Astrocyte (in vitro differentiated cells and primary cell): Measurements from ENCODE around the gene SAMD14. TPM values are rescaled to one million over a fixed set of nuclear protein-coding genes. Genes with fewer than 3 reads are reported as not detected.

Experiments used
- DNase-seq: peaks from one replicate; pipeline ENCODE4 v3.0.0-alpha.2; 2010; ENCODE audit warnings: low read depth
- FAIRE-seq: peaks from 2 replicates; lab custom pipeline; 2011; peaks lifted over from hg19 to GRCh38; lab: Jason Lieb, UNC
- H2AFZ ChIP-seq: 2 replicates; pipeline ENCODE4 v1.6.0; 2012; ENCODE audit warnings: low read depth, low read length, inconsistent platforms
- H3K27ac ChIP-seq: 2 replicates; pipeline ENCODE4 v1.5.1; 2011; ENCODE audit warnings: low read depth, low read length, inconsistent platforms
- H3K27me3 ChIP-seq: 2 replicates; pipeline ENCODE4 v1.6.0; 2011; ENCODE audit warnings: low read length, inconsistent platforms; ENCODE audit not compliant: insufficient read depth
- H3K36me3 ChIP-seq: 2 replicates; pipeline ENCODE4 v1.5.1; 2011; ENCODE audit warnings: low read length, inconsistent platforms; ENCODE audit not compliant: insufficient read depth
- H3K4me1 ChIP-seq: 2 replicates; pipeline ENCODE4 v1.5.1; 2011; ENCODE audit warnings: low read length, inconsistent platforms; ENCODE audit not compliant: insufficient read depth
- H3K4me2 ChIP-seq: 2 replicates; pipeline ENCODE4 v1.6.0; 2012; ENCODE audit warnings: low read length, inconsistent platforms
- H3K4me3 ChIP-seq: 2 replicates; pipeline ENCODE4 v1.5.1; 2011; ENCODE audit warnings: low read depth, mild to moderate bottlenecking, low read length, inconsistent platforms; ENCODE audit not compliant: insufficient read depth
- H3K79me2 ChIP-seq: 2 replicates; pipeline ENCODE4 v1.6.0; 2012; ENCODE audit warnings: mild to moderate bottlenecking, low read length, inconsistent platforms; ENCODE audit not compliant: insufficient read depth
- H3K9ac ChIP-seq: 2 replicates; pipeline ENCODE4 v1.6.0; 2012; ENCODE audit warnings: mild to moderate bottlenecking, low read length, inconsistent platforms
- H3K9me3 ChIP-seq: 2 replicates; pipeline ENCODE4 v1.5.1; 2012; ENCODE audit warnings: low read depth, mild to moderate bottlenecking, low read length, inconsistent platforms; ENCODE audit not compliant: insufficient read depth
- H4K20me1 ChIP-seq: 2 replicates; pipeline ENCODE4 v1.6.0; 2012; ENCODE audit warnings: low read length, inconsistent platforms; ENCODE audit not compliant: insufficient read depth
- H3K27ac Mint-ChIP-seq: one replicate; pipeline ENCODE4 v1.8.0; 2021; ENCODE audit warnings: mild to moderate bottlenecking, mixed read lengths; ENCODE audit not compliant: unreplicated experiment
- H3K27me3 Mint-ChIP-seq: one replicate; pipeline ENCODE4 v1.8.0; 2021; ENCODE audit warnings: low read depth, mixed read lengths; ENCODE audit not compliant: unreplicated experiment
- H3K36me3 Mint-ChIP-seq: one replicate; pipeline ENCODE4 v1.8.0; 2021; ENCODE audit warnings: low read depth, mixed read lengths; ENCODE audit not compliant: unreplicated experiment
- H3K4me1 Mint-ChIP-seq: one replicate; pipeline ENCODE4 v1.8.0; 2021; ENCODE audit warnings: low read depth, mixed read lengths; ENCODE audit not compliant: unreplicated experiment
- H3K4me3 Mint-ChIP-seq: one replicate; pipeline ENCODE4 v1.8.0; 2021; ENCODE audit warnings: mild to moderate bottlenecking, moderate library complexity, mixed read lengths; ENCODE audit not compliant: unreplicated experiment
- H3K9me3 Mint-ChIP-seq: one replicate; pipeline ENCODE4 v1.8.0; 2021; ENCODE audit warnings: mild to moderate bottlenecking, mixed read lengths; ENCODE audit not compliant: unreplicated experiment
- EZH2 ChIP-seq: IDR thresholded peaks from 2 replicates; pipeline ENCODE4 v1.6.1; 2012; ENCODE audit warnings: mild to moderate bottlenecking, low read length, inconsistent platforms; ENCODE audit not compliant: insufficient read depth
- total RNA-seq: library from RNA; stranded (reverse); gene quantifications from 2 replicates; pipeline ENCODE4 v1.2.1, GENCODE V29; 2021
- TF ChIP-seq, protein P1 (sequence below): IDR thresholded peaks from 2 replicates; pipeline ENCODE4 v1.5.1; 2011; ENCODE audit warnings: low read depth, mild to moderate bottlenecking, inconsistent platforms, low read length, moderate library complexity; ENCODE audit not compliant: insufficient read depth

SAMD14 gene
- total RNA-seq, 1 donor from 2014 or later, result 10.8 TPM

DNA sequence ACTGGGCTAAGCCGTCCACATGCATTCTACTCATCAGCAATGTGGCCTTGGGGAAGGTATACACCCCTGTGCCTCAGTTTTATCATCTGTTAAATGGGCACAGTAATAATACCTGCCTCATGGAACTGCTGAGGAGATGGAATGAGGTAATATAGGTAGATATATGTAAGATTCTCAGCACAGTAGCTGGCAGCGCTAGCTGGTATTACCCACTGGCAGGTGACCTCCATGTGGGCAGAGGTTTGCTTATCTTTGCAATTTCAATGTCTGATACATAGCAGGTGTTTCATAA, 34.7 kb upstream of the SAMD14 start:
- Histone ChIP-seq H3K27ac (no peak overlapping the region), H3K4me2 (no peak overlapping the region), H3K9ac (no peak overlapping the region), H3K4me1 (peaks cover 12% of the 10 kb centered on the region), H3K27me3 (no peaks in the 10 kb centered on the region), H4K20me1 (no peaks in the 10 kb centered on the region), H2AFZ (no peak overlapping the region), H3K36me3 (no peaks in the 10 kb centered on the region), H3K4me3 (no peak overlapping the region), H3K9me3 (no peaks in the 10 kb centered on the region), H3K79me2 (no peaks in the 10 kb centered on the region)
- Mint-ChIP-seq H3K27ac (no peak overlapping the region), H3K27me3 (peaks cover 7% of the 10 kb centered on the region), H3K4me3 (no peak overlapping the region), H3K9me3 (peaks cover 3% of the 10 kb centered on the region), H3K4me1 (no peaks in the 10 kb centered on the region), H3K36me3 (no peaks in the 10 kb centered on the region)
- DNase-seq, result no peak
- no peak for TF ChIP-seq EZH2
- TF ChIP-seq, protein P1, sequence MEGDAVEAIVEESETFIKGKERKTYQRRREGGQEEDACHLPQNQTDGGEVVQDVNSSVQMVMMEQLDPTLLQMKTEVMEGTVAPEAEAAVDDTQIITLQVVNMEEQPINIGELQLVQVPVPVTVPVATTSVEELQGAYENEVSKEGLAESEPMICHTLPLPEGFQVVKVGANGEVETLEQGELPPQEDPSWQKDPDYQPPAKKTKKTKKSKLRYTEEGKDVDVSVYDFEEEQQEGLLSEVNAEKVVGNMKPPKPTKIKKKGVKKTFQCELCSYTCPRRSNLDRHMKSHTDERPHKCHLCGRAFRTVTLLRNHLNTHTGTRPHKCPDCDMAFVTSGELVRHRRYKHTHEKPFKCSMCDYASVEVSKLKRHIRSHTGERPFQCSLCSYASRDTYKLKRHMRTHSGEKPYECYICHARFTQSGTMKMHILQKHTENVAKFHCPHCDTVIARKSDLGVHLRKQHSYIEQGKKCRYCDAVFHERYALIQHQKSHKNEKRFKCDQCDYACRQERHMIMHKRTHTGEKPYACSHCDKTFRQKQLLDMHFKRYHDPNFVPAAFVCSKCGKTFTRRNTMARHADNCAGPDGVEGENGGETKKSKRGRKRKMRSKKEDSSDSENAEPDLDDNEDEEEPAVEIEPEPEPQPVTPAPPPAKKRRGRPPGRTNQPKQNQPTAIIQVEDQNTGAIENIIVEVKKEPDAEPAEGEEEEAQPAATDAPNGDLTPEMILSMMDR, result no peak
- FAIRE-seq, result no peak

DNA sequence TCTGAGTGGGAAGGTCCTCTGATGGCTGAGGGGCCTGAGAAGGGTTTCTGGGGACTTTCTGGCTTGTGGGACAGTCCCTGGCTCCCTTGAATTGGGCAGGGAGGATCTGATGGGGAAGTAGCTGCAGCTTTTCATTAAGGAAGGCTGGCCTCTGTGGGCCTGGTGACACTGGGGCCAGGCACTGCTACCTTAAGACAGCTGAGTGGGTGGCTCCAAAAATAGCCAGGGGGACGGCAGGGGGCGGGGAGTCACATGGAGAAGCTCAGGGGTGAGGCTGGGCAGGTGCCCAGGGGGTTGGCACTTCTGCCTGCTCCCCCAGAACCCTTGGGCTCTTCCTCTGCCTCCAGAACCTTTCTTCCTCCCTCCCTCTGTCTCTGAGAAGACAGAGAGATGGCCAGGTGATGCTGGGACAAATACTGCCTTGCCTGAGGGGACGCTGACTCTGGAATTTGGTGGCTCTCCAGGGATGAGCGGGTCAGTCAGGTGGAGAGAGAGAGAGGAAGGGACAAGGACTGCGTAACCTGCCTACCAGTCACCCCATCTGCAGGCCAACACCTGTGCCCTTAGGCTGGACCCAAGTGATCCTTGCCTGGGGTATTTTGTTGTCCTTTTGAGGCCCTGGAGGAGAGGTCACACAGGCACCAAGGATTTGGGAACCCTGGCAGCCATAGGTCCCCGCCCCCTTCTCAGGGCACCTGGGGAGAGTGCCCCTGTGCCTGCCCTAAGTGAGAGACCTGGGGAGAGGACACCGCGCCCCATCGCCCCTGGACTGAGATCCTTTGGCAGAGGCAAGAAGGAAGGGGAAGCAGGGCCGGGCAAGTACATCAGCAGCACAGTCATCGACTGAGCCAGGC, 34.1 kb upstream of the SAMD14 start:
- H3K4me3 Mint-ChIP-seq, result no peak overlapping the region
- no peak overlapping the region for H3K9ac ChIP-seq
- no peaks in the 10 kb centered on the region for H4K20me1 ChIP-seq
- H3K4me2 ChIP-seq, result no peak overlapping the region
- peaks cover 7% of the 10 kb centered on the region for H3K27me3 Mint-ChIP-seq
- H3K27me3 ChIP-seq, result no peaks in the 10 kb centered on the region
- H2AFZ ChIP-seq, result no peak overlapping the region
- H3K4me1 Mint-ChIP-seq, result no peaks in the 10 kb centered on the region
- FAIRE-seq (no peak), DNase-seq (no peak)
- no peaks in the 10 kb centered on the region for H3K36me3 Mint-ChIP-seq
- H3K27ac ChIP-seq, result no peak overlapping the region
- no peak overlapping the region for H3K27ac Mint-ChIP-seq
- peaks cover 3% of the 10 kb centered on the region for H3K9me3 Mint-ChIP-seq
- TF ChIP-seq, protein P1, result no peak
- no peak for TF ChIP-seq EZH2
- no peaks in the 10 kb centered on the region for H3K9me3 ChIP-seq
- H3K79me2 ChIP-seq, result no peaks in the 10 kb centered on the region
- H3K4me3 ChIP-seq, result no peak overlapping the region
- no peaks in the 10 kb centered on the region for H3K36me3 ChIP-seq
- peaks cover 8% of the 10 kb centered on the region for H3K4me1 ChIP-seq
